Sigmoid colon (tissue), 4 donors: ENCODE data around the gene AKAP9.

Source experiments
- CTCF ChIP-seq, 4 experiments: fragments of 450-650 bp in 3 of 4; fragments of 200-600 bp in 1 of 4; IDR thresholded peaks; one replicate each; pipeline ENCODE4 v1.5.1; 2016 to 2019; ENCODE audit warnings: antibody characterized with exemption in 4 of 4, mild to moderate bottlenecking in 3 of 4, moderate library complexity in 2 of 4
- EP300 ChIP-seq, 4 donors: sonication (generic); formaldehyde crosslinking; IDR thresholded peaks; one replicate each; pipeline ENCODE4 v1.6.1; 2017; ENCODE audit warnings: antibody characterized with exemption in 4 of 4
- POLR2A ChIP-seq, 2 donors: fragments of 450-650 bp; IDR thresholded peaks; one replicate each; pipeline ENCODE4 v1.6.1; 2016; ENCODE audit warnings: antibody characterized with exemption in 2 of 2, mild to moderate bottlenecking in 2 of 2, moderate library complexity in 2 of 2
- POLR2AphosphoS5 ChIP-seq, 4 donors: sonication (generic); formaldehyde crosslinking; IDR thresholded peaks; one replicate each; pipeline ENCODE4 v1.6.1; 2017; ENCODE audit warnings: antibody characterized with exemption in 4 of 4

DNA sequence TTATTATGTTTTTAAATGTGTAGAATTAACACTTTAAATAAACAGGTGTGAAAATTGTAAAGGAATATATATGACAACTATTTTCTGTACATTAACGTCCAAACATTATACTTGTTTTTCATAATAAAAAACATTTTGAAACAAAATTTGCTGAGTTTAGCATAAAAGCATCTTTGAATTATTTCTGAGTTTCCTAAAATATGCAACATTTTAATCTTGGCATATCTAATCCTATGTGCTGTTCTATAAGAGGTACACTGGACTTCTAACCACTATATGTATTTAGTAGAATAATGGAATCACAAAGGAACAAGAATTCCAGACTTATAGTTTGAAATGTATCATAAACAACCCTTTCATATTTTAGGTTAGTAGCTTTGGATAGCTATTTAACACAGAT is 16.6 kb downstream of the AKAP9 start:
- TF ChIP-seq POLR2A (IDR thresholded peaks at IDR 0.05), result no peak
- TF ChIP-seq CTCF (IDR thresholded peaks at IDR 0.05), result no peak
- TF ChIP-seq POLR2AphosphoS5 (IDR thresholded peaks at IDR 0.05), result no peak
- TF ChIP-seq EP300 (IDR thresholded peaks at IDR 0.05), result no peak
